NCI-H1694 (cell line): Measurements from ENCODE around the gene SCN8A.
"Not testable (repeated sequence)": the region's sequence is repeated elsewhere in the genome, so short reads cannot be mapped to it uniquely, and the experiment has no call there.

Experiments used
- DNase-seq: peaks from one replicate; lab custom pipeline; 2025; lab: John Stamatoyannopoulos, UW

Gene SCN8A

DNA sequence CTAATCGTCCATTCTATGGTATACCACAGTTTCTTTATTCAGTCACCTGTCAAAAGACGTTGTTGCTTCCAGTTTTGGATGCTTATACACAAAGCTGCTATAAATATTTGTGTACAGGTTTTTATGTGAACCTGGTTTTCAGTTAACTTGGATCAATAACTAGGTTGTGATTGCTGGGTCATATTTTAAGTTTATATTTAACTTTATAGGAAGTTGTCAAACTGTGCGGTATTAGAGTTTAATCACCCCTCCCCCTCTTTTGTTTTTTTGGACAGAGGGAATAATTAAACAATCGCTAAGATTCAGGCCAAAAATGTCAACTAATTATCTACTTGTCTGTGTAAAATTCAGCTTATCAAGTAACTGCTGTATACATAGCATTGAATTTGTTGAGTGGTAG is 34.3 kb downstream of the SCN8A start:
- DNase-seq: no peak

DNA sequence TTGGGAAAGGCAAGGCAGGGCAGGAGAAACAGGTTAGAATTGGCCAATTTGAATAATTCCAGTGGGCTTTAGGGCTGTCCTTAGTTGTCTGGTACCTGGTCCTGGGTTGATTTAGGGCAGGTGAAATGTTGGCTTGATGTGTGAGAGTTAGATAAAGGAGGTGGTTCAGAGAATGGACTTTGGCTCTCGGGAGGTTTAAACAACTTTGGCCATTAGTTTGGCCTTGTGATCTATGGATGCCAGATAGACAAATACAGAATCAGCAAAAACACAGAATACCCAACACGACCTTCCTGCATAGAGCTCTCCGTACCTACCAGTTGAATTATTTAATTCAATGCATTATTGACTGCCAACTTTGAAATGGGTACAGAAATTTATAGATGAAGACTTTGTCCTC is 35.1 kb downstream of the SCN8A start:
- DNase-seq: no peak

DNA sequence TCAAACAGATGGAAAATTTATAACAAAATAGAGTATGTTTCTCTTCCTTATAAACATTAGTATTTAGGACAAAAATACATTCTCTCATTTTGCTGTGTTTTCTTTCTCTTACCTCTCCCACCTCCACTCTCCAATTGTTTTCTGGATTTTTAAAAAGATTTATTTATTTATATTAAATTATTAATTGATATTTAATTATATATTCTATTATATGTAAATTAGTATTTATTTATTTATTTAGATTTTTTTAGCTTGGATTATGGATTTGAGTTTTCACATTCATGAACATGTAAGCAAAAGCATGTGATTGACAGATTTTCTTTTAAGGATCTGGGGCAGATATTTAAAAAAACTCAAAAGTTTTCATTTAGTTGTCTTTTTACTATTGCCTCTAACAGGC is 35.6 kb downstream of the SCN8A start:
- no peak for DNase-seq

DNA sequence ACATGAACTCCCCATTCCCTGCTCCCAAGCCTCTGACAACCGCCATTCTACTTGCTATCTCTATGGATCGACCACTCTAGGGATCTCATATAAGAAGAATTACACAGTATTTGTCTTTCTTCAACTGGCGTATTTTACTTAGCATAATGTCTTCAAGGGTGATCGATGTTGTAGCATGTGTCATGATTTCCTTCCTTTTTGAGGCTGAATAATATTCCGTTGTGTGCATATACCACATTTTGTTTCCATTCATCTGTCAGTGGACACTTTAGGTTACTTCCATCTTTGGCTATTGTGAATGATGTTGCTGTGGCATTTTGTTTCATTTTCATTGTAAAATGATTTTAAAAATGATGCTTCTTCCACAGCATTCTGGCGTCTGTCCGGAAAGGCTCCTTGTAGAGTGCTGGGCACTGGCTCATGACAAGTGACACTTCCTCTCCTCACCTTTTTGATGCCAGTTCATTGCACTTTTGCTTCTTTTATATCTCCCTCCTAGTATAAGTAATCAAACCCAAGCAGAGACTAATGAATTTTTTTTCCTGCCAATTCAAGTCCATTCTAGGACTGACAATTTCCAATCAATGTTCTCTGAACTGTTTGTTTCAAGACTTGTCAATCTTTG is 39.3 kb downstream of the SCN8A start:
- DNase-seq: no peak

DNA sequence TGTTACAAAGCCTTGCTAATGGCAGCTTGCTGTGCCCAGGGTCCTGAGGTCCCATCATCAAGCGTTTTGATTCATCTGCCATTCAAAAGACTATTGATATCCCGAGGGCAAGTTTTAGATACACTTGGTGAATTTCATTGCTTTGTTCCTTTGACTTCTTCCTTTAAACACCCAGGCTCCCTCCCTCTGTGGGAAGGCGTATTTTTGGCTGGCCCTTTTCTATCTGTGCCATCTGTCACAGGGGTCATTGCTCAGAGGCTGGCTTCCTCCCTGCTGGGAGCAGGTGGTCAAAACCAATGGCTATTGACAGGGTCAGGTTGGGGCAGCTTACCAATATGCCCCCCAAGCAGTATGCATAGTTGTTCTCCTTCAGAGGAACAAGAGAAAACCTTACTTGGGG is 40.0 kb downstream of the SCN8A start:
- no peak for DNase-seq

DNA sequence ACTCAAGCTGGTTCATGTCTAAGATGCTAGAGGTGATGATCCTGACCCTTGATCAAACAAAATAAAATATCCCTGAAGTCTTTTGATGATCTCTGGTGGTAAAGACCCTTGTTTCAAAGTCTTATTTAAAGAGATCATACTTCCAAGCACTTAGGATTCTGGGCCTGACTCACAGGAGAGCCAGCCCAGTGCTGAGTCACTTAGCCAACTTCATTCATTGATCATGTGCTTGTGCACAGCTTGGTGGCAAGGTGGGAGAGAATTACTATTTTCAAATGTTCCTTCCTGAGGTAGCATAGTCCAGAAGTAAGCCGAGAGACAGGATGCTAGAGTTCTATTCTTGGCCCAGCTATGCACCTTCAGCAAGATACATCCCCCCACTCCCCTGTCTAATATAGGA is 40.6 kb downstream of the SCN8A start:
- no peak for DNase-seq

DNA sequence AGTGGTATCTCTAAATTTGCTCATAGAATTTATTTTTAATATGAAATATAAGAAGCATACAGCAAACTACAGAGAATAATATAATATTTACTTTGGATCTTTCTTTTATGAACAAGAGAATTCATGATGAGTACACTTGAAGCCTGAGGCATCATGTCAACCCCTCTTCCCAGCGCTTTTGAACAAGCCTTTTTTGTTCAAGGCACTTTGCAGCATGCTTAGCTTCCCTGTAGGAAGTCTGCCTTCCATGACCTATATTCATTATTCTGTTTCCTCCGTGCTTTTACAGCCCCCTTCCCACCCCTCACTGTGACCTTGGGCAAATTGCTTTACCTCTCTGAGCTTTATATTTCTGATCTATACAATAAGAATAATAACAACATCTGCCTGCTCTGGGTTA is 41.6 kb downstream of the SCN8A start:
- DNase-seq: no peak

DNA sequence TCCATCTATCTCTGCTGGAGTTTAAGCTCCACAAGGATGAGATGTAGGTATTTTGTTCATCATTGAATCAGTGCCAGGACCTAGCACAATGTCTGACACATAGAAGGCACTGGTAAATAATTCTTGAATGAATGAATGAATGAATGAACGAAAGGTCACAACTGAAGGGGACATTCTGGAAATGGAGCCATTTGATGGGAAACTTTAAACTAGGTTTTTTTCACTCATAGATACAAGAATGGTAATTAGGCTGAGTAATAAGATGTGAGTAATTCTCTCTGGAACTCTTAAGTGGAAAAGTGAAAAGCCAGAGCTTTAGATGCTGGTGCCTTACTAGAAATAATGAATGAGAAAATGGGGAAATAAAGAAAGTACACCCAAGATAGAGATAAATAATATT is 44.3 kb downstream of the SCN8A start:
- DNase-seq: no peak

DNA sequence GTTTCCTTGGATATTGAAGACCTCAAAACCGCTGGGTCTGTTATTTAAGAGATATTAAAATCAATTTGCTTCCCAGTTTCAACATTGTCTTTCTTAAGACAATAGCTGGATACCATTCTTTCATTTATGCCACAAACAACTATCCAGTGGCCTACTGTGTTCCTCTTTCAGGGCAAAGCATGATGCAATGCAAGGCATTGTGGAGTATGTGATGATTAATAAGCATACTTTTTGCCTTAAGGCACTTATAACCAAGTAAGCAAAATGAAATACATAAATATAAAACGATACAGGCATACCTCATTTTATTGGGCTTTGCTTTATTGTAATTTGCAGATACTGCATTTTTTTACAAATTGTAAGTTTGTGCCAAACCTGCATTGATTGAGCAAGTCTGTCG is 45.5 kb downstream of the SCN8A start:
- DNase-seq: no peak

DNA sequence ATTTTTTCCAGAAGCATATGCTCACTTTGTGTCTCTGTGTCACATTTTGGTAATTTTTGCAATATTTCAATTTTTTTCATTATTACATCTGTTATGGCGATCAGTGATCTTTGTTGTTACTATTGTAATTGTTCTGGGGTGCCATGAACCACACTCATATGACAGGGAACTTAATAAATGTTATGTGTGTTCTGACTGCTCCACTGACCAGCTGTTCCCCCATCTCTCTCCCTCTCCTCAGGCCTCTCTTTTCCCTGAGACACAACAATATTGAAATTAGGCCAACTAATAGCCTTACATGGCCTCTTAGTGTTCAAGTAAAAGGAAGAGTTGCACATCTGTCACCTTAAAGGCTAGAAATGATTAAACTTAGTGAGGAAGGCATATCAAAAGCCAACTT is 46.0 kb downstream of the SCN8A start:
- no peak for DNase-seq

DNA sequence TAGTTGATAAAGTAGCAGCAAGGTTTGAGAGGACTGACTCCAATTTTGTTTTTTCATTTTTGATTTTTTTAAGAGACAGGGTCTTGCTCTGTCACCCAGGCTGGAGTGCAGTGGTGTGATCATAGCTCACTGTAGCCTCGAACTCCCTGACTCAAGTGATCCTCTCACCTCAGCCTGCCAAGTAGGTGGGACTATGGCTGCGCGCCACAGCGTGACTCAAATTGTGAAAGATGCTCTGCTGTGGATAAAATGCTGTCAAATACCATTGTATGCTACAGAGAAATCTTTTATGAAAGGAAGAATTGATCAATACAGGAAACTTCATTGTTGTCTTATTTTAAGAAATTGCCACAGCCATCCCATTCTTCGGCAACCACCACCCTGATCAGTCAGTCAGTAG is 48.3 kb downstream of the SCN8A start:
- DNase-seq: no peak

DNA sequence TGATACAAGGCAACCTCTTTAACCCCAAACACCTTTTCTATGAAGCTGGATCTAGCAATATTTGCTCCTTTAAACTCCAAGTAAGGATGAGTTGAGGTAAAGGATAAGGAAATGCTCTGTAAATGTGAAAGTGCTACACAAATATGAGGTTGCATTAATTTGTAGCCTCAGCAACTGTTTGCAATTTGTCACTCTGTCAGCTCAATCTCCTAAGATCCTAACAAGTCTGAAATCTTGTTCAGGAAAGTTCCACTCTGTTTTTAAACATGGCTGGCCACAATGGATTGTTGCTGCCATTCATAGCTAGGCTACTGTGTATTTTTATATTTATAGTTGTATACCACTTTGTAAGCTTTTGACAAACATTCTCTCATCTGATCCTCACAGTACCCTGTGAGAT is 51.3 kb downstream of the SCN8A start:
- no peak for DNase-seq

DNA sequence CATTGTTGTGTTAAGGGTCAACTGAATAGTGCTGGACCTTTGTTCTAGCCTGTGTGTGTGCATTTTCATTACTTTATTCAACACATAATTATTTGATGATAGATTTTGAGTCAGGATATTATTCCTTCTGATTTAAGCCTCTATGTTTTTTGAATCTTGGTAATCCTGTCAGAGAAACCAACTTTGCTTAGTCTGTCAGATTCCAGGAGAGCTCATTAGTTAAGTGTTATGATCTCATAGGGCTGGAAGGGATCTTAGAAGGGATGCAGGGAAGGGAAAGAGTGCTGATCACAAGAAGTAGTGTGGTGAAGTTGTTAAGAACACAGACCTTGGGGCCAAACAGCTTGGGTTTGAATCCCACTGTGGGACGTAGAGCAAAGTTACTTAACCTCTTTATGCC is 52.9 kb downstream of the SCN8A start:
- no peak for DNase-seq

DNA sequence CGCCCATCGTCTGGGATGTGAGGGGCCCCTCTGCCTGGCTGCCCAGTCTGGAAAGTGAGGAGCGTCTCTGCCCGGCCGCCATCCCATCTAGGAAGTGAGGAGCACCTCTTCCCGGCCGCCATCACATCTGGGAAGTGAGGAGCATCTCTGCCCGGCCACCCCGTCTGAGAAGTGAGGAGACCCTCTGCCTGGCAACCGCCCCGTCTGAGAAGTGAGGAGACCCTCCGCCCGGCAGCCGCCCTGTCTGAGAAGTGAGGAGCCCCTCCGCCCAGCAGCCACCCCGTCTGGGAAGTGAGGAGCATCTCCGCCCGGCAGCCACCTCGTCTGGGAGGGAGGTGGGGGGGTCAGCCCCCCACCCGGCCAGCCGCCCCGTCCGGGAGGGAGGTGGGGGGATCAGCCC is 53.7 kb downstream of the SCN8A start:
- DNase-seq: not testable (repeated sequence)

DNA sequence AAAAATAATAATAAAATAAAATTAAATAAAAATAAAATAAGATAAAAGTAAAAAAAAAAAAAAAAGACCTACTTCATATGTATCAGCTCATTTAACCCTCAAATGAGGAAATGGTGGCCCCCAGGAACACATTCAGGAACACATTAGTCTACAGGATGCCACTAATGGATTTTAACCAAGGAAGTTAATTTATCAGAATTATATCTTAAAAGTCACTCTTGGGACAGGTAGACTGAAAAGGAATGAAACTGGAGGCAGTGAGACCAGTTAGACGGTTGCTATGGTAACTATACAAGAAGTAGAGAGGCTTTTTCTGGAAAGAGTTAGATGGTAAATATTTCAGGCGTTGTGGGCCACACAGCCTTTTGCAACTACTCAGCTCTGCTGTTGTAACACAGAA is 54.9 kb downstream of the SCN8A start:
- no peak for DNase-seq

DNA sequence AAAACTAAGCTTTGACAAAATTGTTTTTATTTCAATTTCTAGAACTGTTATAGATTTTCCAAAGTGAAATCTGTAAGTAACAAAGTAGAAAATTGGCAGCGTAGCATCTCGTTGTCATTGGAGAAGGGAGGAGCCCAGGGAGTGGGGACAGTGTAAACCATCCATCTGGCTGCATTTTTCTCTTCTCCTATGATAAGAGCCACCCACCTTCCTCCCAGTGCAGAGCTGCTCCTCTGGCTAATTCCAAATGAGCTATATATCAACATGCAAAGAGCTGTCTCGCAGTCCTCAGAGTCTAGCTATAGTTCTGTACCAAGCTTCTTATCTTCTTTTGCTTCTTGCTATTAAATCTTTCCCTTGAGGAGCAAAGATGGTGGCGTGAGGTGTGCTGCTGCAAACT is 56.6 kb downstream of the SCN8A start:
- DNase-seq: no peak

DNA sequence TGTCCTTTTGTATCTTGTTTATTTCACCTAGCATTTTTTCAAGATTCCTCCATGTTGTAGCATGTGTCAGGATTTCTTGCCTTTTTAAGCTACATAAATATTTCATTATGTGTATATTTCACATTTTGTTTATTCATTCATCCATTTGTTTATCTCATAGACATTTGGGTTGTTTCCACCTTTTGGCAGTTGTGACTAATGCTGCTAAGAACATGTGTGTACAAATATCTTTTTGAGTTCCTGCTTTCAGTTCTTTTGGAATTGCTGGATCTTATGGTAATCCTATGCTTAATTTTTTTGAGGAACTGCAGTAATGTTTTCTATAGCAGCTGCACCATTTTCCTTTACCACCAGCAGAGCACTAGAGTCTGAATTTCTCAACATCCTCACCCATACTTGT is 62.4 kb downstream of the SCN8A start:
- DNase-seq: no peak

DNA sequence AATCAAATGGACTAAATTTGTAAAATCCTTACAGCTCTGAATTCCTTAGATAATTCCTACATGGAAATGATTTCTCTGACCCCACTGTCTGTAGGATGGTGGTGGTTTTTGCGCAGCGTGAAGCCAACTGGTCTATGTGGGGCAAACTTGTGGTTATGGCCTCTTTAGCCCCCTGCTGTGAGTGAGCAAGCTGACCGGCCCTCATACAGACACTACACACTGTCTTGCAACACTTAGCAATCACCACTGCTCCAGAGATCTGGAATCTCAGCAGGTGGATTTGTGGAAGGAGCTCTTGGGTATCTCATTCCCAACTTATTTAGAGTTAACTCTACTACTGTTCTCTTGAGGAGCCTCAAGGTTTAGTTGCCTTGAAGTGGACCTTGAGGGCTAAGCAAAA is 70.2 kb downstream of the SCN8A start:
- DNase-seq: no peak

DNA sequence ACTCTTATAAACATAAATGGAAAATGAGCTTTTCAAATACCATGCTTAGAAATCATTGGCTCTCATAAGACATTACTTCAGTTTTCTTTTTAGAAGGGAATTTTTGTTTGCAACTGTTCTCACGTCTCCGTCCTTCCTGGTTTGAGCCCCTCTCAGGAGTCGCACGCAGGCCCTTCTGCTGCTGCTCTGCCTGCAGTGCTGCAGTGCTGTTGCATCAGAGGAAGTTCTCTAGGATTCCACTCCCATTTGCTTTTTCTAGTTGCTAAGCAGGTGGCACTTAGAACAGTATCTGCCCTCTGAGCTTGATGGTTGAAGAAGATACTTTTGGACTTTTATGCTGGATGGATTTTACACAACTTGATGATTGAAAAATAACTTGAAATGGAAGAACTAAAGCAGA is 70.8 kb downstream of the SCN8A start:
- DNase-seq: no peak

DNA sequence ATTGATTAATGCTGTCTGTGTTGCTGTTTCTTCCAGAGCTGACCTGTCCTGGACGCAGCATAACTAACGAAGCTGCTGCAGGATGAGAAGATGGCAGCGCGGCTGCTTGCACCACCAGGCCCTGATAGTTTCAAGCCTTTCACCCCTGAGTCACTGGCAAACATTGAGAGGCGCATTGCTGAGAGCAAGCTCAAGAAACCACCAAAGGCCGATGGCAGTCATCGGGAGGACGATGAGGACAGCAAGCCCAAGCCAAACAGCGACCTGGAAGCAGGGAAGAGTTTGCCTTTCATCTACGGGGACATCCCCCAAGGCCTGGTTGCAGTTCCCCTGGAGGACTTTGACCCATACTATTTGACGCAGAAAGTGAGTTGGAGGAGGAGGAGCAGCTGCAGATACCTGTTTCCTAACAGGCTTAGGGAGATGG is 71.7 kb downstream of the SCN8A start:
- DNase-seq: no peak

DNA sequence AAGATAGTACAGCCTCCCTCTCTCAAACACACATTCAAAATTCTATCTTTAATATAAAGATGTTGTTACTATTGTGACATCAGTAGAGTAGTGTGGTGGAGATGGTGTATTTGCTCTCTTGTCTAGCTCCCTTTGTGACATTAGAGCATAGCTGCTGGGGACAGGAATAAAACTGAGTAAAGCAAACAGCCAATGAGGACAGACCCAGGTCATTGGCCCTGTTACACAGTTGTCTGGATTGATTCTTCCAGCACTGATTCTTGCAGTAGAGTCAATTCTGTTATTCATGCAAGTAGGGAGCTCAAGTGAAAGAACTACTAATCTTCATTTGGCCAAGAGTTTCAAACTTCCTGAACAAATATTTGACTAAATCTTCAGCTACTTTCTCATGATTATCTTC is 72.4 kb downstream of the SCN8A start:
- DNase-seq: no peak

DNA sequence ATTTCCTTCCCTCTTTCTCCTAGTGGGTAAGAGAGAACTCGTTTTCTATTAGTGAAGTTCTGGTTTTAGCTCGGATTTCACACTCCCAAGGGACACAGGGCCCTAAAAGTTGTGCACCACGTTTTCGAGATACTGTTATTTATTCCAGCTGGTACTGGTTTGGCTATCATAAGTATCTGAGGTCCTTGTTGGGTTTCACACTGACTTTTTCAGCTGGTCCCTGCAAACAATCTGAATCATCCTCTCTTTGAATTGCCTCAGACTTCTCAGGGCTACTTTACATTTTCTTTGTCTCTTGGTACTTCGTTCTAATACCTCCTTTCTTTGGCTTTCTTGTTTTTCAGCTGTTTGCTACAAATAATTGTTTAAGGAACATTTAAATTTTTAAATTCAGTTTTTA is 75.7 kb downstream of the SCN8A start:
- no peak for DNase-seq

DNA sequence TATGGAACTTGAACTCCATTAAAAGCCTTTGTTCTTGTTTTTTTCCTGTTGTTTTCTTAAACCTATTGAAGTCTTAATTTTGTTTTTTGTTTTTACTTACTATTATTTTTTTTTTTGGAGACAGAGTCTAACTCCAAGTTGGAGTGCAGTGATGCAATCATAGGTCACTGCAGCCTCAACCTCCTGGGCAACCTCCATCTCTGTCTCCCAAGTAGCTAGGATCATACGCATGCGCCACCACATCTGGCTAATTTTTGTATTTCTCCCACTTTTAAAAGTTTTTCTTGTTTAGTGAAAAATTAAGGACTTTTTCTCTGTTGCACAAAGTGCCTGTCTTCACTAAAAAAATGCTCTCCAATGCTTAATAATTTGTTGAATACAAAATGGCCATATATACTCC is 76.2 kb downstream of the SCN8A start:
- DNase-seq: no peak

DNA sequence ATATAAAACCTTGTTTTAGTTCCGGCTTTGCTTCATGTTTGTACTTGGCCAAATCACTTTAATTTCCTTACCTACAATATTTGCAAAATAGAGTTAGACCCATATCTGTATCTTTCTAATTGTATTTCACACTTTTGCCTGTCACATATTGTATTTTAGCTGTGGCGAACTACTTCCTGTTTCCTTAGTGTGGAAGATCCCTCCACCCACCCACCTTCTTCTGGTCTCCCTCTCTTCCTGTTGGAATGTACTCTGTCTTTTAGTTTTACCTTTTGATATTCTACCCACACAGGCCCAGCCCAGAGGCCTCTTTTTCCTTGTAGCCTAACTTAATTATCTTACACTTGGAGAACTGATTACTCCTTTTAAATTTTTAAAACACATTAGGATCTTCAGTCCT is 78.2 kb downstream of the SCN8A start:
- DNase-seq: no peak

DNA sequence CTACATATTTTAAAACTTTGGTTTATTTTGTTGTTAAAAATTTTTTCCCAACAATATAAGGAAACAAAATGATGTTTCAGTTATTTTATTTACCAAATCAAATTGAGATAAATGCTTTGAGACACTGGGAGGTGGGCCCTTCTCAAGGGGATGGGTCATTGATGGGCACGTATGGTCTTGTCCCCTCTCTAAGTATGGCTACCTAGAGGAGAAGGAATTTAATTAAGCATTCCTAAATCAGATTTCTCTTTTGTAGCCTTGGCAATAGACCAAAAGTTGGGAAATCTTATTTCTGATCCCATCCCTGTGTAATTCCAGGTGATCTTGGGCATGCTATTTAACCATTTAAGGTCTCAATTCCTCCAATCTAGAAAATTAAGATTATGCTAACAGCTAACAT is 79.0 kb downstream of the SCN8A start:
- DNase-seq: no peak
